RWPE1 (cell line): ENCODE results near the gene MYH7.

Source experiments
- CTCF ChIA-PET: fragments of 350-600 bp; sonication (Branson Sonifier 250); formaldehyde crosslinking; extraction: SDS; loops from one replicate; lab custom pipeline; 2021; lab: Yijun Ruan, JAX
- POLR2A ChIA-PET: fragments of 400-600 bp; formaldehyde crosslinking; extraction: SDS; loops from one replicate; lab custom pipeline; 2020; ENCODE audit warnings: antibody characterized with exemption; ENCODE audit not compliant: low non-redundant PET; lab: Yijun Ruan, JAX
- DNase-seq: peaks from one replicate; pipeline ENCODE4 v3.0.0; 2012; ENCODE audit warnings: low spot score
- H3K27ac ChIP-seq: fragments of 450-650 bp; 2 replicates; pipeline ENCODE4 v1.5.1; 2017
- CTCF ChIP-seq: fragments of 450-650 bp; conservative IDR thresholded peaks from 2 replicates; pipeline ENCODE4 v1.5.1; 2017; ENCODE audit warnings: low read depth, mild to moderate bottlenecking

The MYH7 gene

DNA sequence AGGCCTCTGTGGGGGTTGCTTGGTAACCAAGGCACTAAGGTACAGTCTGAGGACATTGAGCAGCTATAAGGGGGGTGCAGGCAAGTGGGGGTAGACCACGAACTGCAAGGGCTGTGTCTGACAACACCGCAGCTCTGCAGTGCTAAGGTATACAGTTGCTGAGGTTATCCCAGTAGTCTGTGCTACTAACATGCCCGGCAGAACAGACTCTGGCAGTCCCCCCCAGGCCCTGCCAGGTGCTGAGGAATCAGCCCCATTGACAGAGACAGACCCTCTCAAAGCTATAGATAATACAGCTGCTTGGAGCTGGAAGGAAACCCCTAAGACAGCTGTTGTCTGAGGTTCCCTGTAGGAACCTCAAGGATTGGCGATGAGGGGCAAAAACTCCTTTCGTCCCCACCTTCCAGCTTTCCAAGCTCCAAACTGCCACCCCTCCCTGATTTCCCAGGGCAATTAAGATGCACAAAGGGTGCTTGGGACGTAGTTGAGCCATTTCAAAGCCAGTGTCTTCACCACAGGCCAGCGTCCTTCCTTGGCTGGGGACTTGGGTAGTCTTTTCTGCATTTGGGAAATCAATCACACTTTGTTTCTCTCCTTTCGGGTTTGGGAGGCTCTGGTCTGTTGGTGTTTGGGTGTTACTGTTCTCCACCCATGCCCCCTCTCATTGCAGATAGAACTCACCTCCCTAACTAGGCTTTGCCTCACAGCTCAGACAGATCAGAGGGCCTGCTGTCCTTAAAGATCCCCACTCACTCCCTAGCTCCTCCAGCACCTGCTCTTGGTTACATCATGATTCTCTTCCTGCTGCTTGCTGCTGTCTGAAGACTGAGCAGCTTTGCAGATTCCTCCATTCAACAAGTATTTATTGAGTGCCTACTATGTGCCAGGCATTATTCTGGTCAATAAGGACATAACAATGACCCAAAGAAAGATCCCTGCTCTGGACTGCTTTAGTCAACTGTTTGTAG is 2.0 kb upstream of the MYH7 start:
- no peak for TF ChIP-seq CTCF
- no peak overlapping the region for H3K27ac ChIP-seq
- POLR2A ChIA-PET: no interaction called here
- CTCF ChIA-PET: interaction anchor here (0.6 kb wide), 1 partner anchor 21 kb away, joined by 3 read pairs; no protein-coding TSS in a partner anchor
- DNase-seq: no peak

DNA sequence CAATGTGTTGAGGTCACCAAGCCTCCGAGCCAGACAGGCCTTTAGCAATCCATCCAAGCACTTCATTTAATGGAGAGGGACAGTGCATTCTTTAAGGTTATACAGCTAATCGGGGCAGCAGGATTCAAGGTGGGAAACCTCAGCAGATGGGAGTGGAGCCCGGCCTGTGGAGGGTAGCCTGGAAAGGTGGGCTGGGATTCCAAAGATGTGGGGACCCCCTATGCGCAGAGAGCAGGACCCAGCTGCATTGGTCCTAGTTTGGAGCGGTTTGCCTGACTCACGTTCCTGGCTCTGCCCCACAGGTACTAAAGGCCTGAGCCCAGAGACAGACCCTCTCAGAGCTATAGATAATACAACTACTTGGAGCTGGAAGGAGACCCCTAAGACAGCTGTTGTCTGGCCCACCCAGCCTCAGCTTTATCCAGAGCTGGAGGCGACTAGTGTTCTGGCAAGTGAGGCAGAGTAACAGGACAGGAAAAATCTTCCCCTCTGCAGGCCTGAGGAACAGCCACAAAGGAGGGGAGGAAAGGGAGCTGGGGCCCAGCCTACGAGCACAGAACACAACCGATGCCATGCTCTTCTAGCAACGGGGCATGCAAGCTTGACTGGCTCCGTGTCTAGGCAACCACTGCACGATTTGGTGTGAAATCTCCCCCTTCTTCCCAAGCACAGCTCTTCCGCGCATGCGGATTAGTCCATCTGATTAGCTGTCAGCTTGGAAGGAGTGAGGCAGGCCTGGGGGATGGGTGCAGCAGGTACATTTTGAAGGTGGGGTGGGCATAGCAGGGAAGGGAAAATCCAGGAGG is 1.1 kb upstream of the MYH7 start:
- DNase-seq: no peak
- ChIA-PET POLR2A (no interaction called here), CTCF (interaction anchor here (0.6 to 0.7 kb wide), 2 partner anchors 10 to 20 kb away, joined by 3 read pairs; no protein-coding TSS in a partner anchor)
- no peak for TF ChIP-seq CTCF
- H3K27ac ChIP-seq: no peak overlapping the region

DNA sequence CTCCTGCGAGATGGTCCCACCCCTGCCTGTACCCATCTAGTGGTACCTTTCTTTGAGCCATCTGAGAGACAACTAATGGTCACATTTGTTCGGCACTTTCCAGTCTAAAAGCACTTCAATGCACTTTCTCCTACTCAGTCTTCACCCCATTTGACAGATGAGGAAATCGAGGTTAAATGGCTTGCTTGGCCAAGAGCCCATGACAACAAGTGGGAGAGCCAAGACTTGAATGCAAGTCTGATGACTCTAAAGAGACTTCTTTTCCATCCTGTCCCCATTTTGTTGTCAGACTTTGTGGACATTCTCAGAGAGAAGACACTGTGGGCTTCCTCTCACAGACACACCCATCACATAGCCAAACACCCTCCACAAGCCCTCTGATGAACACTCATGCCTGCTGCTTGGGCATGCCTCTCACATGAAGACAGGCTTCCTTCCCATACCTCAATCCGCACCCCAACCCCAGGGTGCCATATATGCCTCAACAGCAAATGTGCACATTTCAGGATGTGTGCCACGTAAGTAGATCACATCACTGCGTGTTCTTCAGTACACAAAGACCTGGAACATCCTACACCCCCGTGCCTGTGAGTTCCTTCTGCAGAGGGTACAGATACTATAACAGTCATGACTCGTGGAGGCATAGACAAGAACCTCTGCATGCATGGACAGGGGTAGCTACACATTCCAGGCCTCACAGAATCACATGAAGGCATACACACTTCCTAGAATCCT is 805 bp downstream of the MYH7 start:
- no peak for TF ChIP-seq CTCF
- H3K27ac ChIP-seq: no peak overlapping the region
- CTCF ChIA-PET: no interaction called here
- DNase-seq: no peak
- POLR2A ChIA-PET: no interaction called here

DNA sequence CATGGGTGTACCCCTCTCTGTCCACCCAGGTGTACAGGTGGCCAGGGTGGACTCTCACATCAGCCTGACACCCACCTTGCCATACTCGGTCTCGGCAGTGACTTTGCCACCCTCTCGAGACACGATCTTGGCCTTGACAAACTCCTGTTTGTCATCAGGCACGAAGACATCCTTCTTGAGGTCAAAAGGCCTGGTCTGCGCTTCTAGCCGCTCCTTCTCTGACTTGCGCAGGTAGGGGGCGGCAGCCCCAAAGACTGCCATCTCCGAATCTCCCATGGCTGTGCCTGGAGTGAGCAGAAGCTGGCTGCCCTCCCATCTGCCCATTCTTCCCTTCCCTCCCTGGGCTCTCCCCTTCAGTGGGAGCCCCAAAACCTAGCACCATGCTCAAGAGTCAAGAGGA is 2.0 kb downstream of the MYH7 start:
- DNase-seq: no peak
- ChIA-PET CTCF (no interaction called here), POLR2A (no interaction called here)
- TF ChIP-seq CTCF: no peak
- H3K27ac ChIP-seq: no peak overlapping the region

DNA sequence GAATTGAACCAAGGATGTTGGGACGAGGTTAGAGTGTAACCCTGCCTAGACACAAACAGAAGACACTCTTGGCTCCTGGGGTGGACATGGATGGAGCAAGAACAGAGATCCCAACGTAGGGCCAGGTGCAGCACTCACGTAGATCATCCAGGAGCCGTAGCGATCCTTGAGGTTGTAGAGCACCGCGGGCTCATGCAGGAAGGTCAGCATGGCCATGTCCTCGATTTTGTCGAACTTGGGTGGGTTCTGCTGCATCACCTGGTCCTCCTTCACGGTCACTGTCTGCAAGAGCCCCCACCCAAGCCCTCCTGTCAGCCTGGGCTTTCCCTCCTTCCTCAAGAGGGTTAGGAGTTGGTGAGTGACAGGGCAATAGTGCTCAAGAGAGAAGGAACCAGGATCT is 2.5 kb downstream of the MYH7 start:
- CTCF ChIA-PET: no interaction called here
- no peak for TF ChIP-seq CTCF
- POLR2A ChIA-PET: no interaction called here
- no peak for DNase-seq
- H3K27ac ChIP-seq: no peak overlapping the region
